ENCODE data around the gene PUSL1.

PUSL1 gene

GRCh38 chr1:1352786-1353388 lies 44.5 kb downstream of the PUSL1 start:
- peak overlapping the region; percentile 64 for H3K27ac ChIP-seq
- TF ChIP-seq CTCF (conservative IDR thresholded peaks at IDR 0.05; ENCODE audit: low read depth) = no peak
- DNase-seq (ENCODE audit: low spot score) = no peak
- POLR2A ChIA-PET (ENCODE audit: low non-redundant PET) = no interaction called here
- CTCF ChIA-PET = no interaction called here

- no peak for DNase-seq (ENCODE audit: low spot score)
- TF ChIP-seq CTCF (conservative IDR thresholded peaks at IDR 0.05; ENCODE audit: low read depth) = no peak
- peak overlapping the region; percentile 64 for H3K27ac ChIP-seq
- ChIA-PET CTCF (interaction anchor here (1.4 kb wide), 1 partner anchor 19 kb away, joined by 5 read pairs; no protein-coding TSS in a partner anchor), POLR2A (ENCODE audit: low non-redundant PET) (interaction anchor here (0.7 kb wide), 1 partner anchor 274 kb away, joined by 3 read pairs; no protein-coding TSS in a partner anchor)
Observed at GRCh38 chr1:1353389-1354151, 45.2 kb downstream of the PUSL1 start.

GRCh38 chr1:1354271-1355247 lies 46.2 kb downstream of the PUSL1 start:
- H3K27ac ChIP-seq = peak overlapping the region; percentile 64; the same call in 1 of the 2 replicates
- CTCF ChIA-PET = interaction anchor here (1.0 to 1.4 kb wide), 2 partner anchors 17 to 18 kb away, joined by 4 to 5 read pairs; no protein-coding TSS in a partner anchor
- DNase-seq (ENCODE audit: low spot score) = no peak
- TF ChIP-seq CTCF (conservative IDR thresholded peaks at IDR 0.05; ENCODE audit: low read depth) = no peak
- POLR2A ChIA-PET (ENCODE audit: low non-redundant PET) = interaction anchor here (0.7 kb wide), 1 partner anchor 275 kb away, joined by 3 read pairs; no protein-coding TSS in a partner anchor

DNA sequence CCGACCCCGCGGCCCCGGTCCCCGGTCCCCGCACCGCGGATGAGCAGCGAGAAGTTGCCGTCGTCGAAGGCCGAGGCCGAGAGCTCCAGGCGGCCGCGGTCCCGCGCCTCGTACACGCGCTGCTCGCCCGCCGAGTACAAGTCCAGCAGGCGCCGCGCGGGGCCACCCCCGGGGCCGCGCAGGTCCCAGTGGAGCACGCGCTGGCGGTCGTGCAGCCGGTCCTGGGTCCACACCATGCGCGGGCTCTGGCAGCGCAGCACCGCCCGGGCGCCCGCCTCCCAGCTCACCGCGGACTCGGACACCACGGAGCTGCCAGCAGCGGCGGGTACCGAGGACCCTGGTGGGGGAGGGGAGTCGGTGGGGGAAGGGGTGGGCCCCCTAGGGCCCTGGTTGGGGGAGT lies 47.0 kb downstream of the PUSL1 start:
- DNase-seq (ENCODE audit: low spot score) = no peak
- TF ChIP-seq CTCF (conservative IDR thresholded peaks at IDR 0.05; ENCODE audit: low read depth) = no peak
- H3K27ac ChIP-seq = no peak overlapping the region
- CTCF ChIA-PET = interaction anchor here (1.0 kb wide), 1 partner anchor 16 kb away, joined by 4 read pairs; no protein-coding TSS in a partner anchor
- POLR2A ChIA-PET (ENCODE audit: low non-redundant PET) = no interaction called here

GRCh38 chr1:1356166-1356795 lies 47.9 kb downstream of the PUSL1 start:
- no peak for TF ChIP-seq CTCF (conservative IDR thresholded peaks at IDR 0.05; ENCODE audit: low read depth)
- DNase-seq (ENCODE audit: low spot score) = no peak
- ChIA-PET POLR2A (ENCODE audit: low non-redundant PET) (no interaction called here), CTCF (no interaction called here)
- no peak overlapping the region for H3K27ac ChIP-seq

All from RWPE1 (cell line).